ENCODE measurements around the gene DIP2C. TPM values are rescaled to one million over a fixed set of nuclear protein-coding genes. Genes with fewer than 3 reads are reported as not detected.

The DIP2C gene
- total RNA-seq, 4 donors from 2014 or later: 13.4 to 32.0 (median 18.4) TPM

- H3K4me1 ChIP-seq: peaks cover 0 to 11% (median 5%) of the 10 kb centered on the region in 4 donors
- in situ Hi-C loops (cut with MboI; ENCODE audit: low pct_ligation_motif_present in 1 of 4, low pct_unique_long_range_greater_than_20kb in 1 of 4, low sequenced_read_pairs in 3 of 4) (loop anchor here in 2 of 4 donors (25.0 kb wide), 2 partner anchors 165 to 265 kb away; partner anchors contain the start of gene DIP2C (in 1 of the 2)), intact Hi-C loops (cut with DNase I; ENCODE audit: low total_unique reads) (no loop called here)
- TF ChIP-seq POLR2A (IDR thresholded peaks at IDR 0.05) (no peak), POLR2AphosphoS5 (IDR thresholded peaks at IDR 0.05) (no peak), EP300 (IDR thresholded peaks at IDR 0.05; ENCODE audit: low read depth) (no peak), CTCF (IDR thresholded peaks at IDR 0.05) (no peak)
- H3K27ac ChIP-seq: peak overlapping the region in 2 of 4 donors; percentile 6 to 56
- no peaks in the 10 kb centered on the region for H3K36me3 ChIP-seq
- H3K4me3 ChIP-seq: no peak overlapping the region
- no peaks in the 10 kb centered on the region for H3K9me3 ChIP-seq
- H3K27me3 ChIP-seq: no peaks in the 10 kb centered on the region
- 87 to 91% methylated on average over 4 to 13 of the region's 13 CpGs for WGBS, 2 donors (ENCODE audit: low coverage in 1 of 2)
- DNase-seq: no peak
These were observed 167.1 kb downstream of the DIP2C start for GRCh38 chr10:522350-522749.

- no peak for DNase-seq
These were observed 167.9 kb downstream of the DIP2C start for GRCh38 chr10:521261-522250.

GRCh38 chr10:520402-520787 lies 169.1 kb downstream of the DIP2C start:
- DNase-seq: no peak
- intact Hi-C loops (cut with DNase I; ENCODE audit: low total_unique reads) (no loop called here), in situ Hi-C loops (cut with MboI; ENCODE audit: low pct_ligation_motif_present in 1 of 4, low pct_unique_long_range_greater_than_20kb in 1 of 4, low sequenced_read_pairs in 3 of 4) (loop anchor here in 2 of 4 donors (25.0 kb wide), 2 partner anchors 167 to 267 kb away; partner anchors contain the start of gene DIP2C (in 1 of the 2))
- WGBS, 2 donors (ENCODE audit: low coverage in 1 of 2): 69 to 80% methylated on average over 1 to 6 of the region's 6 CpGs
- Histone ChIP-seq H3K4me3 (no peak overlapping the region), H3K4me1 (peaks cover 0 to 11% (median 5%) of the 10 kb centered on the region in 4 donors), H3K27me3 (no peaks in the 10 kb centered on the region), H3K36me3 (no peaks in the 10 kb centered on the region), H3K27ac (peak overlapping the region in 2 of 4 donors; percentile 7 to 31), H3K9me3 (no peaks in the 10 kb centered on the region)
- TF ChIP-seq POLR2AphosphoS5 (IDR thresholded peaks at IDR 0.05): no peak
- TF ChIP-seq CTCF (IDR thresholded peaks at IDR 0.05): no peak
- TF ChIP-seq POLR2A (IDR thresholded peaks at IDR 0.05): no peak
- TF ChIP-seq EP300 (IDR thresholded peaks at IDR 0.05; ENCODE audit: low read depth): no peak

More at GRCh38 chr10:521261-522250, 167.9 kb downstream of the DIP2C start:
- in situ Hi-C loops (cut with MboI; ENCODE audit: low pct_ligation_motif_present in 1 of 4, low pct_unique_long_range_greater_than_20kb in 1 of 4, low sequenced_read_pairs in 3 of 4): loop anchor here in 2 of 4 donors (25.0 kb wide), 2 partner anchors 166 to 266 kb away; partner anchors contain the start of gene DIP2C (in 1 of the 2)
- no peaks in the 10 kb centered on the region for H3K9me3 ChIP-seq
- no peaks in the 10 kb centered on the region for H3K36me3 ChIP-seq
- WGBS, 2 donors (ENCODE audit: low coverage in 1 of 2): 66 to 78% methylated on average over 5 to 16 of the region's 17 CpGs
- H3K27ac ChIP-seq: peak overlapping the region in 3 of 4 donors; percentile 4 to 56 (median 7)
- H3K27me3 ChIP-seq: no peaks in the 10 kb centered on the region
- TF ChIP-seq POLR2A (IDR thresholded peaks at IDR 0.05) (no peak), CTCF (IDR thresholded peaks at IDR 0.05) (no peak), POLR2AphosphoS5 (IDR thresholded peaks at IDR 0.05) (no peak), EP300 (IDR thresholded peaks at IDR 0.05; ENCODE audit: low read depth) (no peak)
- intact Hi-C loops (cut with DNase I; ENCODE audit: low total_unique reads): no loop called here
- no peak overlapping the region for H3K4me3 ChIP-seq
- peaks cover 0 to 11% (median 5%) of the 10 kb centered on the region in 4 donors for H3K4me1 ChIP-seq

Data from transverse colon (tissue), 4 donors.